K562 (cell line): ENCODE data around the gene CCR8. TPM values are rescaled to one million over a fixed set of nuclear protein-coding genes. Genes with fewer than 3 reads are reported as not detected.

Source experiments
- ATAC-seq: fragments of 200-7000 bp; cut with Tn5 transposase; 3 replicates; pipeline ENCODE4 v1.9.1; 2020; ENCODE audit warnings: moderate library complexity
- BruUV-seq: library from RNA; stranded (reverse); fragments of 400-500 nt; replicated peaks from 2 replicates; lab custom pipeline; 2021; lab: Mats Ljungman, UMichigan
- CTCF ChIA-PET: fragments of 300-600 bp; formaldehyde crosslinking; extraction: SDS; loops from one replicate; lab custom pipeline; 2021; ENCODE audit warnings: low intra/inter-chr PET ratio; lab: Yijun Ruan, JAX
- POLR2A ChIA-PET: fragments of 300-600, 350-650 bp; sonication (Branson Sonifier 250); formaldehyde crosslinking; extraction: SDS; loops from one replicate; lab custom pipeline; 2021; ENCODE audit warnings: antibody characterized with exemption, inconsistent platforms; lab: Yijun Ruan, JAX
- DNase-seq, 4 experiments: peaks; one replicate each; pipeline versions ENCODE4 v3.0.0 to v3.0.0-alpha.2; 2011 to 2018; ENCODE audit warnings: low spot score in 3 of 4, mixed read lengths in 3 of 4; ENCODE audit errors: extremely low read depth in 1 of 4
- FAIRE-seq: peaks from 2 replicates; lab custom pipeline; 2011; peaks lifted over from hg19 to GRCh38; lab: Jason Lieb, UNC
- H2AFZ ChIP-seq: 2 replicates; pipeline ENCODE4 v1.6.0; 2011; ENCODE audit warnings: low read depth, low read length, control low read depth, inconsistent platforms
- H3K27ac ChIP-seq: fragments of 200-600 bp; 3 replicates; pipeline ENCODE4 v1.8.0; 2011; ENCODE audit warnings: low read depth, mild to moderate bottlenecking, control low read depth, inconsistent platforms, low read length, moderate library complexity, mixed read lengths; ENCODE audit errors: extremely low read depth
- H3K27me3 ChIP-seq, 2 experiments: fragments of 300-600 bp in 1 of 2; 2 replicates in 1 of 2; 3 replicates in 1 of 2; pipeline versions ENCODE4 v1.6.0 to v1.8.0; 2011; ENCODE audit warnings: inconsistent platforms in 2 of 2, low read length in 2 of 2, mild to moderate bottlenecking in 1 of 2, mixed read lengths in 1 of 2, moderate library complexity in 1 of 2; ENCODE audit not compliant: control insufficient read depth in 2 of 2, insufficient read depth in 2 of 2
- H3K36me3 ChIP-seq: fragments of 300-600 bp; 3 replicates; pipeline ENCODE4 v1.8.0; 2011; ENCODE audit warnings: mild to moderate bottlenecking, low read length, inconsistent platforms; ENCODE audit not compliant: control insufficient read depth, insufficient read depth
- H3K4me1 ChIP-seq, 2 experiments: fragments of 200-600 bp in 1 of 2; replicated peaks in 1 of 2; 2 replicates in 1 of 2; 3 replicates in 1 of 2; pipeline versions ENCODE4 v1.5.1 to v1.8.0; 2011; ENCODE audit warnings: inconsistent platforms in 2 of 2, low read length in 2 of 2, mild to moderate bottlenecking in 1 of 2, mixed read lengths in 1 of 2, moderate library complexity in 1 of 2; ENCODE audit not compliant: control insufficient read depth in 2 of 2, insufficient read depth in 2 of 2
- H3K4me2 ChIP-seq: 2 replicates; pipeline ENCODE4 v1.6.1; 2011; ENCODE audit warnings: low read length, control low read depth, inconsistent platforms, mixed read lengths; ENCODE audit not compliant: insufficient read depth
- H3K4me3 ChIP-seq: fragments of 200-600 bp; sonication (generic), shearing (Covaris generic); 2 replicates; pipeline ENCODE4 v1.5.1; 2016; ENCODE audit warnings: control low read depth, inconsistent platforms
- H3K79me2 ChIP-seq: fragments of 200-600 bp; 3 replicates; pipeline ENCODE4 v1.8.0; 2011; ENCODE audit warnings: low read length, inconsistent platforms; ENCODE audit not compliant: control insufficient read depth, insufficient read depth
- H3K9ac ChIP-seq, 2 experiments: 2 replicates each; pipeline versions ENCODE4 v1.6.0 to v1.6.1; 2011; ENCODE audit warnings: low read depth in 2 of 2, low read length in 2 of 2, control low read depth in 1 of 2, inconsistent platforms in 1 of 2, mild to moderate bottlenecking in 1 of 2, mixed read lengths in 1 of 2; ENCODE audit not compliant: insufficient read depth in 1 of 2
- H3K9me1 ChIP-seq: one replicate; pipeline ENCODE4 v1.6.0; 2011; ENCODE audit warnings: inconsistent platforms, mild to moderate bottlenecking, low read length, moderate library complexity; ENCODE audit not compliant: control insufficient read depth, insufficient read depth
- H3K9me3 ChIP-seq: replicated peaks from 2 replicates; pipeline ENCODE4 v1.5.1; 2011; ENCODE audit warnings: low read depth, low read length, inconsistent platforms; ENCODE audit not compliant: control insufficient read depth, insufficient read depth
- H4K20me1 ChIP-seq: replicated peaks from 2 replicates; pipeline ENCODE4 v1.6.1; 2011; ENCODE audit warnings: low read length, inconsistent platforms, mixed read lengths; ENCODE audit not compliant: control insufficient read depth, insufficient read depth
- CBX5 ChIP-seq: IDR thresholded peaks from 2 replicates; pipeline ENCODE4 v1.6.1; 2014; ENCODE audit warnings: low read depth, borderline replicate concordance
- FOSL1 ChIP-seq: fragments of 200-800 bp; sonication (Bioruptor generic); conservative IDR thresholded peaks from 2 replicates; pipeline ENCODE4 v1.6.1; 2016; ENCODE audit warnings: missing genetic modification characterization, missing compliant biosample characterization
- HMG20A ChIP-seq: fragments of 450-650 bp; formaldehyde crosslinking; conservative IDR thresholded peaks from 2 replicates; pipeline ENCODE4 v1.4.0; 2020; ENCODE audit warnings: mild to moderate bottlenecking, mixed read lengths
- IFI16 ChIP-seq: fragments of 250-450 bp; sonication (Bioruptor Pico); IDR thresholded peaks from 2 replicates; pipeline ENCODE4 v2.1.2; 2022; ENCODE audit warnings: mild to moderate bottlenecking, inconsistent platforms
- KDM1A ChIP-seq, 2 experiments: fragments of 450-650 bp; IDR thresholded peaks; 2 replicates each; pipeline ENCODE4 v1.6.1; 2016; ENCODE audit warnings: mild to moderate bottlenecking in 2 of 2
- NRF1 ChIP-seq, 2 experiments: fragments of 450-650 bp; IDR thresholded peaks in 1 of 2; conservative IDR thresholded peaks in 1 of 2; 2 replicates each; pipeline ENCODE4 v1.6.1; 2014; ENCODE audit warnings: mild to moderate bottlenecking in 2 of 2
- POLR2AphosphoS2 ChIP-seq: IDR thresholded peaks from 2 replicates; pipeline ENCODE4 v1.6.1; 2012; ENCODE audit warnings: low read length, improper control_type of control experiment
- PURB ChIP-seq: sonication (generic); formaldehyde crosslinking; IDR thresholded peaks from 2 replicates; pipeline ENCODE4 v1.9.0; 2021; ENCODE audit warnings: low read depth, mild to moderate bottlenecking, missing genetic modification reagents
- RBM34 ChIP-seq: fragments of 200-400 bp; formaldehyde crosslinking; IDR thresholded peaks from 2 replicates; pipeline ENCODE4 v1.6.1; 2018; ENCODE audit warnings: low read length, borderline replicate concordance; ENCODE audit not compliant: insufficient read depth
- TEAD1 ChIP-seq, 2 experiments: fragments of 450-650 bp in 1 of 2; sonication (generic) in 1 of 2; formaldehyde crosslinking; IDR thresholded peaks; 2 replicates each; pipeline versions ENCODE4 v1.4.0 to v1.8.0; 2020 to 2022; ENCODE audit warnings: mild to moderate bottlenecking in 2 of 2, missing genetic modification reagents in 1 of 2
- TEAD4 ChIP-seq, 2 experiments: sonication (generic) in 1 of 2; formaldehyde crosslinking in 1 of 2; IDR thresholded peaks; 2 replicates each; pipeline versions ENCODE4 v1.6.1 to v1.8.0; 2012 to 2022; ENCODE audit warnings: borderline replicate concordance in 1 of 2, inconsistent platforms in 1 of 2, low read length in 1 of 2, mild to moderate bottlenecking in 1 of 2, missing genetic modification reagents in 1 of 2
- ZKSCAN8 ChIP-seq: fragments of 200-800 bp; sonication (Bioruptor generic); IDR thresholded peaks from 2 replicates; pipeline ENCODE4 v1.6.1; 2016; ENCODE audit warnings: missing genetic modification characterization, missing compliant biosample characterization
- ZNF140 ChIP-seq: fragments of 250-450 bp; sonication (Bioruptor Pico); IDR thresholded peaks from 2 replicates; pipeline ENCODE4 v1.8.0; 2021; ENCODE audit warnings: moderate library complexity, mild to moderate bottlenecking, inconsistent platforms
- ZNF239 ChIP-seq: fragments of 250-450 bp; sonication (Bioruptor Pico); IDR thresholded peaks from 2 replicates; pipeline ENCODE4 v1.4.0; 2020; ENCODE audit warnings: mild to moderate bottlenecking
- ZNF778 ChIP-seq: fragments of 450-650 bp; formaldehyde crosslinking; IDR thresholded peaks from 2 replicates; pipeline ENCODE4 v1.4.0; 2020; ENCODE audit warnings: mild to moderate bottlenecking, moderate library complexity
- WGBS: fragments of 100-300 bp; shearing (Covaris generic); methylation state at CpG from one replicate; pipeline ENCODE4 v1.1.6; 2016; ENCODE audit warnings: low coverage, mixed read lengths; ENCODE audit not compliant: insufficient coverage; ENCODE audit errors: missing lambda C conversion rate; 5-methylcytosine and 5-hydroxymethylcytosine counted together
- in situ Hi-C: fragments of 300-500 bp; cut with MboI; formaldehyde crosslinking; loops from 4 replicates; pipeline ENCODE4 v1.15.0; 2018; ENCODE audit warnings: inconsistent platforms, mixed read lengths
- intact Hi-C: fragments of 100-400 bp; cut with micrococcal nuclease; formaldehyde crosslinking; loops from 2 replicates; pipeline ENCODE4 v1.14.2; 2022
- polyA plus RNA-seq, 8 experiments: library from polyadenylated mRNA; depleted of rRNA in 4 of 8; stranded (reverse) in 5 of 8; unstranded in 3 of 8; fragments of >200 nt; fragmentation: Nextera tagmentation in 2 of 8; fragmentation: Illumina TruSeq in 1 of 8; extraction: Ambion mirVana in 2 of 8; extraction: Trizol in 1 of 8; gene quantifications; 2 replicates each; pipeline versions ENCODE4 v1.2.1 to v1.2.3, GENCODE V29; 2011 to 2014; ENCODE audit warnings: inconsistent platforms in 1 of 8, missing spikeins in 1 of 8
- total RNA-seq, 7 experiments: library from RNA; depleted of rRNA in 6 of 7; stranded (reverse); fragments of >200 nt in 6 of 7; fragmentation: Illumina TruSeq in 2 of 7; extraction: Trizol in 2 of 7; gene quantifications; 2 replicates each; pipeline versions ENCODE4 v1.2.1 to v1.2.3, GENCODE V29; 2011 to 2021; ENCODE audit warnings: low replicate concordance in 1 of 7
- TF ChIP-seq, protein P1 (sequence below): sonication (generic); formaldehyde crosslinking; IDR thresholded peaks from 2 replicates; pipeline ENCODE4 v1.8.1; 2023; ENCODE audit warnings: mild to moderate bottlenecking, missing genetic modification reagents

Gene CCR8
- total and polyA plus RNA-seq, 9 of the 15 experiments (the other 6 are each of a cell fraction or from before 2014, with no cell fraction given), result not detected

- CTCF ChIA-PET, result no interaction called here
- Histone ChIP-seq H3K4me3 (no peak overlapping the region), H3K27me3 (peaks cover 6 to 36% of the 10 kb centered on the region in 2 experiments; a peak in 4 of 5 replicates), H3K4me2 (no peak overlapping the region), H3K79me2 (no peaks in the 10 kb centered on the region), H3K27ac (no peak overlapping the region), H3K36me3 (no peaks in the 10 kb centered on the region), H4K20me1 (no peaks in the 10 kb centered on the region), H3K9me1 (no peaks in the 10 kb centered on the region), H3K9me3 (no peaks in the 10 kb centered on the region), H3K4me1 (peaks cover 0 to 8% of the 10 kb centered on the region in 2 experiments; a peak in 3 of 5 replicates)
- in situ Hi-C loops, result no loop called here
- no TSS peak for BruUV-seq
- intact Hi-C loops, result no loop called here
- no peak for ATAC-seq
- WGBS, result 38% methylated on average over 5 of the region's 5 CpGs
- TF ChIP-seq HMG20A (CRISPR knock-in tag) (no peak), RBM34 (no peak), PURB (CRISPR knock-in tag) (no peak), IFI16 (CRISPR knock-in tag) (no peak), POLR2AphosphoS2 (no peak), TEAD4 (IDR thresholded peaks at IDR 0.05; ENCODE audit: low read length) (no peak), TEAD4 (CRISPR knock-in tag; IDR thresholded peaks at IDR 0.05; ENCODE audit: borderline replicate concordance) (no peak), ZNF778 (CRISPR knock-in tag) (no peak), ZNF140 (CRISPR knock-in tag) (no peak), ZKSCAN8 (CRISPR knock-in tag) (no peak), CBX5 (no peak), NRF1 (conservative IDR thresholded peaks at IDR 0.05 in 1 of 2, IDR thresholded peaks at IDR 0.05 in 1 of 2) (no peak), FOSL1 (tag) (no peak), KDM1A (IDR thresholded peaks at IDR 0.05) (no peak), TEAD1 (CRISPR knock-in tag; IDR thresholded peaks at IDR 0.05) (no peak), ZNF239 (CRISPR knock-in tag) (no peak)
- TF ChIP-seq, protein P1, sequence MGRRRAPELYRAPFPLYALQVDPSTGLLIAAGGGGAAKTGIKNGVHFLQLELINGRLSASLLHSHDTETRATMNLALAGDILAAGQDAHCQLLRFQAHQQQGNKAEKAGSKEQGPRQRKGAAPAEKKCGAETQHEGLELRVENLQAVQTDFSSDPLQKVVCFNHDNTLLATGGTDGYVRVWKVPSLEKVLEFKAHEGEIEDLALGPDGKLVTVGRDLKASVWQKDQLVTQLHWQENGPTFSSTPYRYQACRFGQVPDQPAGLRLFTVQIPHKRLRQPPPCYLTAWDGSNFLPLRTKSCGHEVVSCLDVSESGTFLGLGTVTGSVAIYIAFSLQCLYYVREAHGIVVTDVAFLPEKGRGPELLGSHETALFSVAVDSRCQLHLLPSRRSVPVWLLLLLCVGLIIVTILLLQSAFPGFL (CRISPR knock-in tag), result no peak
- TF ChIP-seq, all 486 proteins: peak for 0
- Histone ChIP-seq H3K9ac (no peak overlapping the region), H2AFZ (no peak overlapping the region)
- POLR2A ChIA-PET, result interaction anchor here (0.6 to 1.2 kb wide), 7 partner anchors 9 to 85 kb away, joined by 3 to 4 read pairs (median 3); no protein-coding TSS in a partner anchor
- FAIRE-seq (no peak), DNase-seq (no peak)
These were observed 48.9 kb upstream of the CCR8 start for GRCh38 chr3:39280571-39280970.
